ENCODE results near the gene SLC25A21. TPM values are rescaled to one million over a fixed set of nuclear protein-coding genes. Genes with fewer than 3 reads are reported as not detected.

The SLC25A21 gene
- total RNA-seq, 1 donor from 2014 or later, result 2.3 TPM

GRCh38 chr14:36647824-36648753, 524.3 kb downstream of the SLC25A21 start:
- peak in 1 of 2 experiments; percentile 65 for DNase-seq (ENCODE audit: low spot score in 2 of 2, unreplicated experiment in 2 of 2)
- peaks cover 96% of the 10 kb centered on the region for H3K27me3 Mint-ChIP-seq (ENCODE audit: low read depth)
- peak; percentile 47 for TF ChIP-seq CTCF (IDR thresholded peaks at IDR 0.05; ENCODE audit: unreplicated experiment)
- no peak overlapping the region for H3K27ac Mint-ChIP-seq
- H3K36me3 Mint-ChIP-seq, result no peaks in the 10 kb centered on the region
- peak overlapping the region; percentile 69 for H3K4me3 Mint-ChIP-seq
- peaks cover 15% of the 10 kb centered on the region for H3K4me1 Mint-ChIP-seq
- H3K9me3 Mint-ChIP-seq, result no peaks in the 10 kb centered on the region

DNA sequence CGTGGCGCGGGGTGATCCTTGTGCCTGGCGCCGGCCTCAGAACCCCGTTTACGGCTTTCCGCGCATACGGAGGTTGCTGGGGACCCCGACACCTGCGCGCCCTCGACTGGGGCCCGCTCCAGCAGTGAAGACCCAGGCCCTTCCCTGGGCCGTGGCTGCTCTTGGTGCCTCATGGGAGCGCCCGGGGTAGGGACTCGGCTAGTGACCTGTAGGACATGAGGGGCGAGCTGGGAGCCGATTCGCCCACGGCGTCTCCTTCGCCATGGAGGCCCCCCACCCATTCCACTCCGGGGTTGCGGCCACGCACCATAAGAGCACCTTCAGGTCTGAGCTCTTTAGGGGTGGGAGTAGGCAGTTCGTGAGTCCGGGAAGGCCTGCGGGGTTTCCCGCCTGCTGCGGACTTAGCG, 525.0 kb downstream of the SLC25A21 start:
- Mint-ChIP-seq H3K36me3 (no peaks in the 10 kb centered on the region), H3K27me3 (ENCODE audit: low read depth) (peaks cover 96% of the 10 kb centered on the region), H3K4me3 (peak overlapping the region; percentile 69), H3K27ac (no peak overlapping the region), H3K4me1 (peaks cover 15% of the 10 kb centered on the region), H3K9me3 (no peaks in the 10 kb centered on the region)
- no peak for TF ChIP-seq CTCF (IDR thresholded peaks at IDR 0.05; ENCODE audit: unreplicated experiment)
- no peak for DNase-seq (ENCODE audit: low spot score in 2 of 2, unreplicated experiment in 2 of 2)

DNA sequence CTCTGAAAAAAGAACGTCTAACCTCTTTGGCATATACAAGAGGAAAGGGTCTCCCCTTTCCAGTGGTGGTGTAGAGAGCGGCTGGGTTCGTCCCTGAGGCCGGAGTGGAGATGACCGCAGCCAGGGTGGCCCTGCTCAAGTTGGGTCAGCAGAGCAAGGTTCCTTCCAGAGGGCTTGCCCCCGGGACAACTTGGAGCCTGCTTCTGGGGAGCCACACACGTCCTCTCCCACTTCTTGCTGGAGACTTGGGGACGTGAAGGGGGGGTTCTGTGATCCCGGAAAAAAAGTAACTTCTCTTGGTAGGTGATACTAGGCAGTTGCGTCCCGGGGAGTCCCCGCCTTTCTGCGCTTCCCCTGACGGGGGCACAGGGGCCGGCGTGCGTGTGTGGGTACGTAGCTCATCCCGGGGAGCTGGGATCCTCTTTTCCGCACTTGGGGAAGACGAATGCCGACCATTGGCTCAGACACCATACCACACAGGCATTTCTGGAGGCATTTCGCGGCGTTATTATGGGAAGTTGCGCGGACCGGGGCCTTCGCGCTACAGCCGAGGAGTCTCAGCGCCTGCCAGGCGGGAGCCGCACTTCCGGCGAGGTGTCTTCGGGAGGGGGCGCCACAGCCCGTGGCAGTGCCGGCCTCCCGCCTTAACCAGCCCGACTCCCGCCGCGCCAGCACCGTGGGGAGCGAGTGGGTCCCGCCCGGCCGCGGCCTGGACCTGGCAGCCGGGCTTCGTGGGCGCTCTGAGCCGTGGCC, 525.6 kb downstream of the SLC25A21 start:
- peaks cover 15% of the 10 kb centered on the region for H3K4me1 Mint-ChIP-seq
- DNase-seq (ENCODE audit: low spot score in 2 of 2, unreplicated experiment in 2 of 2), result no peak
- H3K27ac Mint-ChIP-seq, result no peak overlapping the region
- H3K36me3 Mint-ChIP-seq, result no peaks in the 10 kb centered on the region
- H3K4me3 Mint-ChIP-seq, result peak overlapping the region; percentile 55
- H3K27me3 Mint-ChIP-seq (ENCODE audit: low read depth), result peaks cover 96% of the 10 kb centered on the region
- TF ChIP-seq CTCF (IDR thresholded peaks at IDR 0.05; ENCODE audit: unreplicated experiment), result no peak
- H3K9me3 Mint-ChIP-seq, result no peaks in the 10 kb centered on the region

DNA sequence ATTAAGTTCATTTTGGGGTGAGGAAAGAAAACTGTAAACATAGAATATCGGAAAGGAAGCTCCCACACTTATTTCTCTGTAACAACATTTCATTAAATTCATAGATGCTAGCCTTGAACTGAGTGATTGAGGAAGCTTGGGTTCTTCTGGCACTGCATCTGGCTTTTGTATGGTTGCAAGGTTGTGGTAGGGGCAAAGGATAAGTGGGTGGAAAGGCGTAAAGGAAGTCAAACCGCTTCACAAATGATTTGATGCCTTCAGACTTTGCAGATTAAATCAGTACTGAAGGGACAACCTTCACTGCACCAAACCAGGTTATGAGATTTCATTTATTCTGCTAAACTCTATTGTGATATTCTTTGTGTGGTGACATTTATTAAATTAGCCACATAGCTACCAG, 538.8 kb downstream of the SLC25A21 start:
- Mint-ChIP-seq H3K36me3 (no peaks in the 10 kb centered on the region), H3K27ac (no peak overlapping the region), H3K27me3 (ENCODE audit: low read depth) (peaks cover 75% of the 10 kb centered on the region), H3K4me1 (no peaks in the 10 kb centered on the region), H3K9me3 (peaks cover 5% of the 10 kb centered on the region), H3K4me3 (no peak overlapping the region)
- TF ChIP-seq CTCF (IDR thresholded peaks at IDR 0.05; ENCODE audit: unreplicated experiment), result no peak
- DNase-seq (ENCODE audit: low spot score in 2 of 2, unreplicated experiment in 2 of 2), result no peak

Small RNA genes within 50 kb of the gene (microRNA-seq; reads per million reads assigned to microRNA genes)
- not detected for gene MIR4503

Other genes starting within 250 kb of the SLC25A21 start
- 24.3 to 29.2 TPM (median 28.4 TPM) in 3 replicates for gene MIPOL1, start 25.3 kb upstream of the SLC25A21 start, total RNA-seq